AG08395 (cell line): ENCODE data around the gene SORD.
"Not testable (repeated sequence)": the region's sequence is repeated elsewhere in the genome, so short reads cannot be mapped to it uniquely, and the experiment has no call there.

Source experiments
- DNase-seq: peaks from one replicate; pipeline ENCODE4 v3.0.0; 2012; ENCODE audit warnings: mixed read lengths, low spot score

The SORD gene

DNA sequence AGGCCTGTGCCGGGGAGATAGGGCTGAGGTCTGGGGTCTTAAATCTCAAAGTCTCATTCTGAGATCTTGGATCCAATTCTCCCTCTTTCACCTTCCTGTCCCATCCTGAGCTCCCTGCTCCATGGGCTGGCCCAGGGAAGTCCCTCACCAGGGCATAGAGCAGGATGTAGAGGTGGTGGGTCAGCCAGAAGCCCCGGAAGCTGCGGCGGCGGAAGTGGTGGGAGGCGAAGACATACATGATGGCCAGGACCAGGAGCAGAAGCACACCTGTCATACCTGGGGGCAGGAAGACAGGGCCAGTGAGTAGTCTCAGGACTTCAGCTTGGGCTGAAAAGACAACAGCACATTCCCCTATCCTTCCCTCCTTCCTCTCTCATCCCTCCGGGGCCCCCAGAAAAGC is 74.5 kb downstream of the SORD start:
- DNase-seq: no peak

DNA sequence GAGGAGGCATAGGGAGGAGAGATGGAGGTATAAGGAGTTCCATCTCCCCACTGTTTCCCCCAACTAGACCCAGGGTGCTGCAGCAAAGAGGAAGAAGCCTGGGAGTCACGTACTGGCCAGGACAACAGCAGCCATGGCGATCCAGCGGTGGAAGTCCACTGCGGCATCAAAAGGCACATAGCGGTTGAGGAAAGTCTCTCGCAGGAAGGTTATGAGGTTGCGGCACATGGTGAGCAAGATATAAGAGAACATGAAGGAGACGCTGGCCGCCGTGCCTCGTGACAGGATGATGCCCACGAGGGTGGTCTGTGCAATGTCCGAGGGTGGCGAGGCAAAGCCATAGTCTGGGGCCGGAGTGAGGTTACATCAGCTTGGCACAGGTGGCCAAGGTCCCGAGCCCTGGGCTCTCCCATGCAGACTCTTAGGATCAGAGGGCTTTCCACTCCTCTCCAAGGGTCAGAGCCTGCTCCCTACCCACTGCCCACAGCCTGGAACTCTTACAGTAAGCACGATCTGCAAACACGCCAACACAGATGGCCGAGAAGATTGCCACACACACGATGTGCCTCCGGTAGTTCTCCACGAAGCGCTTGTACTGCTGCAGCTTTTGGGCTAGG is 76.7 kb downstream of the SORD start:
- DNase-seq: no peak

DNA sequence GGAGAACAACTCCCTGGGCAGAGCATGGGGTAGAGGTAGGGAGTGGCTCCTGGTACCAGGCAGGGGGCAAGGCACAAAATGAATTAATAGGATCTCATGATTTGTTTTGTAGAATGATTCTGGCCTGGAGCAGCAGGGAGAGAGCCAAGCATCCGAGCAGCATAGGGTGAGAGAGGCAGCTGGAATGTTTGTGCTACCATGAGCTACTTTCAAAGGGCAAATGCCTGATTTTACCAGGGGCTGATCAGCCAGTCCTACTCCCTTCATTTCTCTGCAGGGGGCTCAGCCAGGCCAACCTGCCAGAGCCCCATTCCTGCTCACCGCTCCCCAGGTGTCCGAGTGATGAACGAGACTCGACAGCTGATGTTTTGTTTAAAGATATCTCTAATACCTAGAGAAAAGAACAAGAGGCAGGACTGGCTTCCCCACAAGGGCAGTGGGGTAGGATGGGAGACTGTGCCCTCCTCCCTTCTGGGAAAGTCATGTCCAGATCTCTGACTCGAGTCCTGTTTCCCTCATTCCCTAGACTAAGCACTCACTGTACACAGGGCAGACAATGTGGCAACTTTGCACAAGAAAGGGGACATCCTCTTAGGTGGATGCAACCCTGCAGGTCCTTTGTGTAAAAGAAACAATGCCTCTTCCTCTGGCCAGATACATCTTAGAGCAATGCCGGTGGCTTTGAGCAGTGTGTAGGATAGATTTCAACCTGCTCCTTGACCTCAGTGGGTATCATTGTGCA is 78.1 kb downstream of the SORD start:
- DNase-seq: no peak

DNA sequence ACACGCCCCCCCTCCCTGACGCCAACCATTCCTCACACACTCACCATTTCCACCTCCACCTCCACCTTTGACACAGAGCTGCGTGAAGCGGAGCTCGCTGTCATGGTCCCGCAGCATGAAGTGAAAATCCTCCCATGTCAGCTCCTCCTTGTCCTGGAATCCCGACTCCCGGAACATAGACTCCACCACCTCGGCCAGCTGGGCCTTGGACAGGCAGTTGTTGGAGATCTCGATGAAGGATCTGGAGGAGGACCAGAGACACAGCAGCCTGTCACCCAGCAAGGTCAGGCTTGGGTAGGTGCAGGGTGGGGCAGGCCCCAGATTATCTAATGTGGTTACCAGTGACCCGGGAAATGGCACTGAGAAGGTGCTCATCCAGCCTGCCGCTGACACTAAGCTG is 78.8 kb downstream of the SORD start:
- DNase-seq: no peak

DNA sequence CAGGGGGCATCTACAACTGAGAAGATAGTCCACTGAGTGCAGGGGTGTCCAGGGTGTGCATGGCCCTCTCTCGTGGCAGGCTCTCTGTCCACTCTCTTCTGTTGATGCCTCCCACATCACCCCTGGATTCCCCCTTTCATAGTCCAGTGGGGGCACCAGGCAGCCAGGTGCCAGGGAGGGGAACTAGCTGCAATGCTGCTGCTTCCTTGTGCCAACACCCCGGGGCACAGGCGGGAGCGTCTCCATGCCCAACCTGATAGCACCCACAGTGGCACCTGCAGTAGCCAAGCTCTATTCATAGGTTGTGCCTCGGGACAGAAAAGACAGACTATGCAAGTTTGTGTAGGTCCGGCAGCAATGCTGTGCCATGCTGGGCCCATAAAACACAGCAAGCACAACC is 79.2 kb downstream of the SORD start:
- no peak for DNase-seq

DNA sequence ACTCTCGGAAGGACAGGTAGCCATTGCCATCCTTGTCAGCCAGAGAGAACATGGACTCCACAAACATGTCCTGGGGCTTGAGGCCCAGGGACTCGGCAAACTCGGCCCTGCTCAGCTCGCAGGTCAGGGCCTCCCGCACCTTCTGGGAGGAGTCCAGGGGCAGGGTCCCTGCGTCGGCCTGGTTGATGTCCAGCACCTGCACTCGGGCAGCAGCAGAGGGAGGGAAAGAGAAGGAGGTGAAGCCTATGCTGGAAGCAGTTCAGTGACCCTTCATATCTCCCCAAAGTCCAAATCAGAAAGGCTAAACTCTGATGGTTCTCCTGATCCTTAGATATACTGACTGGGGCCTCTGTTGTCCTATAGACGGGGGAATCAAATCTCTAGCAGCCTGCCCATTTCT is 81.2 kb downstream of the SORD start:
- not testable (repeated sequence) for DNase-seq

DNA sequence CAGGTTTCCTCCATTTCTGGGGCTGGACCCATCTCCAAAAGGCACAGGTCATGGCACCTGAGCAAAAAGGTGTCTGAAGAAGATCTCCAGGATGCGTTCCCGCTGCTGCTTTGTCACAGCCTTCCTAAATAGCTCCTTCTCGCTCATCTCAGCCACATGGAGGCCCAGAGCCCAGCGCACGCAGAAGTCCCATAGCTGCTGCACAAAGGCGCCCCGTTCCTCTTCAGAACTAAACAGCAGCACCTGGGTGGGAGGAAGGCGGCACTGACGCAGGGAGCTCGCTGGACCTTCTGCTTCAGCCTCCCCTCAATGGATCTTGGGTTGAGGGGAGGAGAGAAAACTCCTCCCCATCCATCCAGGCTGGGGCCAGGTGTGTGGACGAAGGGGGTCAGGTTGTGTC is 82.6 kb downstream of the SORD start:
- DNase-seq: no peak

DNA sequence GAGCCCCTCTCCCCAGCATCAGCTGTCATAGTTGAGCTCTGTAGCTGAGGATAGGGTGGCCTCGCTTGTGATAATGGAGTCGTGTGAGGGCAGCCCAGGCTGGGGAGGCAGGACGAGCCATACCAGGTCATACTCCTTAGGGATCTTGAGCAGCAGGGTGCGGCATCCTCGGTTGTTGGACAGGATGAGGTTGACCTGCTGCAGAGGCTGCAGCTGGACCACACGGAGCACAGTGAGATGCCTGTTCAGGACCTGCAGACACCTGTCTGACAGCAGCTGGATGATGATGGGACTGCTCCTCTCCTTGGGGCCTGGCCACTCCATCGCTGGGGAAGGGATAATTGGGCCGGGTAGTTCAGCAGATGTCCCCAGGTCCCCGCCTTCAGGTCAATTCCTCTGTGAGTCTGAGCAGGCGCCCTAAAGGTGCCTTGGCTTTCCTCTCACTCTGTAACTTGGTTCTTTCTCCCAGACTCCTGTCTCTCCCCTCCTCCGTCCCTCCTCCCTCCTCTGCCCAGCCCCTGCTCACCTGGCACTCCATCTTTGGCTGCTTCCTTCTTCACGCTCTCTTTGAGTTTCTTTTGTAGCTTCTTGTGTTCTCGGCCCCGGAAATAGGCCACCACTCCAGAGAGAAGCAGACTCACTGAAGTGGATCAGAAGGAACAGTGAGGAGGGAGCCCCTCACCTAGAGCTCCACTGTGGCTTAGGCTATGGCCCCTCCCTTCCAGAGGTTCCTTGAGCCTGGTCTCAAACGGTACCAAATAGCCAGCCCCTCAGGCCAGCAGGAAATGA is 83.2 kb downstream of the SORD start:
- DNase-seq: no peak

DNA sequence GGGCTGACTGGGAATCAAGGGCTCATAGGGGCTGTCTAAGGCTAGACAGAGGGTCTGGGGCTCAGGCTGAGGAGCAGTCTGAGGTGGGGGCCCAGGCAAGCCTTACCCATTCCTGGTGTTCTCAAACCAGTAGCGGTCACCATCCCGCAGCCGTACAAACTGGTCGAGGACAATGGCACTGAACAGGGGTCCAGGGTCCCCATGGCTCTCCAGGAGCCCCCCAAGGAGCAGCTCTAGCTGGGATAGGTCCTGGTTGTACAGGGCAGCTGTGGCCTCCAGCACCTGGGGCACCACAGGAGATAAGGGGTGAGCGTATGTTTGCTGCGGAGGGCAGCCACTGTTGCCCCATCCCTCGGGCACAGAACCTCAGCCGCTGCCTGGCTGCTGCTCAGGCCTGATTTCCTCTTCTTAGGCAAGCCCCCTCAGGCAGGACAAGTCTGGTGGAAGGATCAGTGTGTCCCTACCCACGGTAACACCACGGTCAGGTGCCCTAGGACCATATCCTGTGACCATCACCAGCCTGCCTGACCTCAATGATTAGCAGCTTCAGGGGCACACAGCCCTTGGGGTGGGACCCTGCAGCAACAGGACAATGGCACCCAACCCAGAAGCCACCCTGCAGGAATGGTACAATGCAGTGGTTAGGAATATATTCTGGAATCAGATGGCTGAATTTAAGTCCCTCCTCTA is 85.1 kb downstream of the SORD start:
- DNase-seq: no peak

DNA sequence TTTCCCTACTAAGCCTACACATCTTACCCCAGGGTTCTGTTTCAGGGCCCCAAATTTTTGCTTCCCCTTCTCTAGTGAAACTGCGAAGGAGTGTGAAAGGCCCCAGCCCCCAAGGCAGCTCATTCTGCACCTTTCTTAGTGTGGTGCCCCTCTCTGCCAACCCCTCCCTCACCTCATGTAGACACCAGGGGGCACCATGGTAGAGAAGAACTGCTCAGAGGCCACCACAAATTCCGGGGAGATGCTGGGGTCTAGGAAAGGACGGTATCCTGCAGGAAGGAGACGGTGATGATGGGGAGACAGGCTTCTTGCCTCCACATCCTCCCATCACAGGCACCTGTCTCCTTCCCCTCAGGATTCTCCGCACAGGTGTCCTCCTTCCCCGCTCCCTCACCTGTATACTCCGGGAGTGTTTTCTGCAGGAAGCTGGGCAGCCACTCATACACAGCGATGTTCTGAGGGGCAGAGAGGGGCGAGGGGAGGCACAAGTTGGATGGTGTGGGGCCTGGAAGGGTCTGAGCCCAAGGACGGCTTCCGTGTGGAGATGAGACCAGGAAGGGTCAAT is 87.3 kb downstream of the SORD start:
- no peak for DNase-seq

DNA sequence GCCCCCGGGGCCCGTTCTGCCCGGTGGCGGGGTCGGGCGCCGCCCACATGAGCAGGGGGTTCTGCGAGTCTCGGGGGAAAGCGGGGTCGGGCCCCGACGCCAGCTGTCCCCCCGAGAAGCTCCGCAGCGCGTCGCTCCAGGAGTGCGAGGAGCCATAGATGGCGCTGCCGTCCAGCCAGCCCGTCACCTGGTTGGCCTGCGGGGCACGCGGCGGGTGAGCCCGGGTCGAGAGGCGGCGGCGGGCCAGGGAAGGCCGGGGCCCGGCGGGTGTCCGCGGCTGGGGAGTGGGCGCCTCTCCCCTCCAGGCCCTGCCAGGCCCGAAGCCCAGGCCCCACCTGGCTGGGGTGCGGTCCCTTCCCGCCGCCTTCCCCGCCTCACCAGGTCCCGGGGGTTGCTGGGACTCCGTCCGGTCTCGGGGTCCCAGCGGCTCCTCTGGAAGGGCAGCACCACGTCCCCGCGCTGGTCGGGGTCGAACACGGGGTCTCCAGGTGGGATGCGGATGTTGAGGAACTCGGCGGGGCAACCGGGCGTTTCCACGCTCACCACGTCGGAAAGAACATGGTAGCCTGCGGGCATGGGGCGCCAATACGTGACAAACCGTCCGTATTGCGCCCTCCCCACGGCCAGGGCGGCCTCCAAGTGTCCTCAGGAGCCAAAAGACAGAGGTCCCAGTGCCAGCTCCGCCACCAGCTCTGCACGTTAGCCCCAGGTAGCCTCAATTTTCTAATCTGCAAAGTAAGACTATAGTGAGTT is 88.6 kb downstream of the SORD start:
- DNase-seq: no peak

DNA sequence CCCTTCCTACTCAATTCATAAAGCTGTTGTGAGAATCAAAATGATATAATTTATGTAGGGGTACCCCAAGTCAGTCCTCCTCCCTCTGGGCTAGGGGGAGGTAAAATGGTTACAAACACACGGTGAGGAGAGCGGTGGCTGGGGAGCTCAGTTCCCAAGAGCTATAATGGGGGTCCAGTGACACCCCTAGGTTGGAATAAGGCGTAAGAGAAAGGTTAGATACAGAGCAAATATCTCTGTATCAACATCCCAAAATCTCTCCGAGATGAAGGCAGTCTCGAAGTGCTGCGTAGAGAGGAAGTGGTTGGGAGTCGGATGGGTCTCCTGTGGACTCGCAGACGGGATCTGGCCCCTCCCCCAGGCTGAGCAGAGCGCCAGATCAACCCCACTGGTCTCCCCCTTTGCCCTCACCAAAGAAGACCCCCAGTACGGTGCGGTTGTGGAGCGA is 89.2 kb downstream of the SORD start:
- no peak for DNase-seq

DNA sequence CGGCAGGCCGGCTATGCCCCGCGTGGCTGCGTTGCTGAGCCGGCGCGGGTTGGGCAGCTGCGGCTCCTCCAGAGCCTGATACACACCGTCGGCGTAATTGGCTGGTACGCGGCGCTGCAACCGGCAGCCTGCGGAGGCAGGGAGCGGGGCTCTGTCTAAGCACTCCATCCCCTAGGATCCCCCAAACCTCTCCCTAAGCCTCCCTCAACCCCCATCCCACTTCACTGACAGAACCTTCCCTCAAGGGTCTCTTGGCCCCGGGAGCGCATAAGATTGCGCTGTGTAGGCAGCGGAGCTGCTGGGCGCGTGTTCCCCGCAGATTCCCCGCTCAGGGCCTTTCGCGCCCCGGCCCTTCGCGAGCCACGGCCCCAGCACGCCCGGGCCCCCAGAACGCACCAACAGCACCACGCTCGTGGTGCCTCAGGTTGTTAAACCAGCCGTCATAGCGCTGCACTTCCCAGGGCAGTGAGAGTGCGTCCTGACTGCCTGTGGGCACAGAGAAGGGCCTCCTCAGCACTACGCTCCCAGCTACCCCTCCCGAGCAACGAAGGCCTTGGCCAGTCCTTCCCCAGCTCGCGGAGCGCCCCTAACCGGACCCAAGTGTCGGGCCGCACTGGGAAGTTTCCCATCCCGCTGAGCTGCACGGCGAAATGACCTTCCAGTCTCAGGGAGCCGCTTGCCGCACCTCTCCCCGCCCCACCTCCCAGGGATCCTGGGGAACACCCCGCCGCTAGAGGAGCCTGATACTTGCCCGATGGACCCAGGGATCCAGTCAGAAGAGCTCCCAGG is 89.8 kb downstream of the SORD start:
- DNase-seq: no peak

DNA sequence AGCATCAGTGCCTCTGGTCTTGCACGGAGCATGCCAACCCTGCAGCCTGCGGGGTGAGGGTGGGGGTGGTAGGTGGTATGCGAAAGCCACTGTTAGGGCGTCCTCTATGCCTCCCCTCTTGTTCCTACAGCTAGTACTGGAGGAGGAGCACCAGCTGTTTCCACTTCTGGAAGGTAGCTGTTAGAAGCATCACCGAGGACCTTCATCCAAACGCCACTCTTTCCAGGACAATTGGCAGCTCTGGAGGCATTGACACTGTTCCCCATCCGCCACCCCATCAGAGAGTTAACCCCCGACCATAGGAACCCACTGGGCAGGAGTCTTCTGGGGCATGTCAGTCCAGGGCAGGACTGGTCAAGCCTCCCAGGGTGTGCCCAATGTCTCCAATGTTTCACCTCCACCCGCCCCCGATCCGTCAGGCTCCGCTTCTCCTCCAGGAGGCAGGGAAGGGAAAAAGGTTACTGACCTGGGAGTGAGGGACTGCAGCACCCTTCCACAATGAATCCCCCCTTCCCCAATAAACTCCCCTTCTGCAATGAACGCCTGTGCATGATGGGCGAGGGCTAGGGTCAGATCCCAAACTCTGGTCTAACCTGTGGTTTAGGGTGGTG is 90.5 kb downstream of the SORD start:
- DNase-seq: no peak

DNA sequence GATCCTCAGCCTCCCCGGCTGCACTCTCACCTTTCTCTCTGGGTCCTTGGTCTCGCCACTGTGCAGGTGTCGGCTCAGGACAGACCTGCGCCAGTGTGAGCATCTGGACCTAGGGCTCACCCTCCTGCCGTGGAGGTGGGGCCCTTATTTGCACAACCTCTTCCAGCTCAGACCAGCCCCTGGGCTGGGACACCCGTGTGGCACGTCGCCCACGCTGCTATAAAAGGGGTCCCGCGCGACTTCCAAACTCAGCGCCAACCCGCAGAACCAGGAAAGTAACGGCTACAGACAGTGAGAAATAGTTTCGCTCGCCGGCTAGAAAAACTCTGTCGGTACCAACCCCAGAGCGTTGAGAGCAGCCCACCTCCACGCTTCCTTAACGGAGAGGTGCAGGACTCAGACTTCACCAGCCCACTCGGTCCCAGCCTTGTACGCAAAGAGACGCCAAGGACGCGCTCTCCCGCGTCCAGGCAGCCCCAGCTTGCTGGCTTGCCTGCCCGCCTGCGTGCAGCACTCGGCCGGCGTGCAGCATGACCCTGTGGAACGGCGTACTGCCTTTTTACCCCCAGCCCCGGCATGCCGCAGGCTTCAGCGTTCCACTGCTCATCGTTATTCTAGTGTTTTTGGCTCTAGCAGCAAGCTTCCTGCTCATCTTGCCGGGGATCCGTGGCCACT is 91.2 kb downstream of the SORD start, which contains the start of the genes DUOX2 and DUOXA2:
DUOX2 (minus strand) TSS at position 97 of the 675 bp plus-strand sequence. CDS start 761 bp downstream, outside the sequence.
DUOXA2 (plus strand) TSS at position 251 of the 675 bp plus-strand sequence; CDS start at position 531, 280 bp downstream.
- DNase-seq: no peak

DNA sequence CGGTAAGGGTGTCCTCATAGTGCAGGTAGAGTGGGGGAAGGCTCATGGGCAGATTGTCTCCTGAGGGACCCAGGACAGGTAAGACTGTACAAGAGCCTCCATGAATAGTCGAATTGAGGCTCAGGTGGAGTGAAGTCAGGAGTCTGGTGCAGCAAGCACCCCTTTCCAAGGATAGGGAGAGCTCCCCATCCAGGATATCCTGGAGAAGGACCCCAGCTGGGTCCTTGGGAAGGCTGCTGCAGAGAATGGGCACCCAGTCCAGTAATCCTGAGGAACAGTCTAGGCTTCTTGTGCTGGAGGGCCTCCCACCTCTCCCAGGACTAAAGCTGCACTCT is 91.7 kb downstream of the SORD start:
- no peak for DNase-seq

DNA sequence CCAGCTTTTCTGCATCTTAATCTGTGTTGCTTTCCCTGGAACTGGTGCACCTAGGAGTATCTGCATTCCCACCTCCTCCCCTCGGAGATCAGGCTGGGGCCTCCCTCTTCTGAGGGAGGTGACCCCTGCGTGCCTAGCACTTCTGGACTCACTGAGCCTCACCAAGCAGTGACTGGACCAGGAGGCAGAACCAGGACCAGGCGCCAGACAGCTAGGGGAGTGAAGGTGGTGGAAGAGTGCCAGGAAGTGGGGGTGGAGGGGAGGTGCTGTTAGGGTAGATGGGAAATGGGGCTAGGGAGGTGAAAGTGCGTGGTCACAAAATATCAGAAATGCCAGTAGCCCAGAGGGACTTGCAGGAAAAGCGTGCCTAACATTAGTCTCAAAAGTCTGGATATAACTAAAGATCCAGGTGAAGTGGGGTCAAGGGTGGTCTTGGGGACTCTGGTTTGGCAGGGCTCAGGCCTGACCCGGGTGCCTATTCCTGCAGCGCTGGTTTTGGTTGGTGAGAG is 92.4 kb downstream of the SORD start:
- no peak for DNase-seq

DNA sequence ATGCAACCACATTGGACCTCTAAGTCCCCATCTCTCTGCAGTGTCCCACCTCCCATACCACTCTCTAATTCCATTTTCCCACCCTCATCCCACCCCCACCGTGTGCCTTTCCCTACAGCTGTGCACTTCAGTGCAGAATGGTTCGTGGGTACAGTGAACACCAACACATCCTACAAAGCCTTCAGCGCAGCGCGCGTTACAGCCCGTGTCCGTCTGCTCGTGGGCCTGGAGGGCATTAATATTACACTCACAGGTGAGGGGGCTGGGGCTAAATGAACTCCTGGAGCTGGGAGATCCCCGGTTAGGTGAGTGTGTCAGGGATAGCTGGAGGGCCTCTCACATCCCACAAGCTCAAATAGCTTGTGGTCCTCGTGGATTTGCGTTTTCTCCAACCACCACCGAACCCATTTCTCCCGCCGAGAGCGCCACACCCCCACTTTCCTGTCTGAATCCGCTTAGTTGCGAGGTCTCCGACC is 93.0 kb downstream of the SORD start:
- DNase-seq: no peak
